ENCODE results near the gene OR2K2. TPM values are rescaled to one million over a fixed set of nuclear protein-coding genes. Genes with fewer than 3 reads are reported as not detected.
"Not testable (repeated sequence)": the region's sequence is repeated elsewhere in the genome, so short reads cannot be mapped to it uniquely, and the experiment has no call there.

The OR2K2 gene
- total RNA-seq, 1 donor from 2014 or later: not detected

GRCh38 chr9:111298111-111298510 lies 31.9 kb downstream of the OR2K2 start:
- DNase-seq (ENCODE audit: low spot score): no peak

- DNase-seq (ENCODE audit: low spot score): no peak
Measured at GRCh38 chr9:111297066-111297824, 32.8 kb downstream of the OR2K2 start.

- no peak for DNase-seq (ENCODE audit: low spot score)
Measured at GRCh38 chr9:111294691-111295451, 35.2 kb downstream of the OR2K2 start.

DNA sequence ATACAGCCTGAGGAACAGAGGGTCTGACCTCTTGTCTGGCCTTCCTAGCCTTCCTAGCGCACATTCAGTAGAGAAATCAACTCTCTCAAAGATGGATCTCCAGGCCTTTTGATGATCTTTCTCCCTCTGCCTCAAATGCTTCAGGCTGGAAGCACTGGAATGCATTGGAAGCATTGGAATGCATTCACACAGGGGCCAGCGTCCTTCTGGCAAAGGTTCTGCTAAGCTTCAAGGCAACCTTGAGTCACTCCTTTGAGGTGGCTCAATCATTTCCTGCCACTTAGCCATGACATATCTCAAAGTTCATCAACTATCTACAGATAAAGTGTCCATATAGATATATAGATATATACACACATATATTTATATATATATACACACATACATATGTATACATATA lies 42.9 kb downstream of the OR2K2 start:
- DNase-seq (ENCODE audit: low spot score): no peak

DNA sequence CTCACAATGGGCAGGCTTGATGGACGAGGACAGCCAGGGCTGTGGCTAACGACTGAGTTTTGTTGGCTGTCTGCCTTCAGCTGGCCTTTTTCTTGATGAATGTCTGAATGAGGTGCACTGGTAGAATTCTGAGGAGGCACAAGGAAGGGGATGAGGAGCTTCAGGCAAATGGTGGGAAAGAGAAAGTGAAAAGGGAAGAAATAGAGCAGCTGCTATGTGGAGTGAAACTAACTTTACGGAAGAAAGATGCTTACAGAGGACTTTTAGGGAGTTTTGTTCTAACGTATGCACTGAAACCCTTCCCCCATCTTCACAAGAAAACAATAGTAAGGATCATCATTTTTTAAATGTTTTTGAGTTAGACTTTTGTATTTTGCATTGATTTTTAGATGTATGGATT lies 45.3 kb downstream of the OR2K2 start:
- no peak for DNase-seq (ENCODE audit: low spot score)

GRCh38 chr9:111282845-111283244 lies 47.2 kb downstream of the OR2K2 start:
- DNase-seq (ENCODE audit: low spot score): no peak

DNA sequence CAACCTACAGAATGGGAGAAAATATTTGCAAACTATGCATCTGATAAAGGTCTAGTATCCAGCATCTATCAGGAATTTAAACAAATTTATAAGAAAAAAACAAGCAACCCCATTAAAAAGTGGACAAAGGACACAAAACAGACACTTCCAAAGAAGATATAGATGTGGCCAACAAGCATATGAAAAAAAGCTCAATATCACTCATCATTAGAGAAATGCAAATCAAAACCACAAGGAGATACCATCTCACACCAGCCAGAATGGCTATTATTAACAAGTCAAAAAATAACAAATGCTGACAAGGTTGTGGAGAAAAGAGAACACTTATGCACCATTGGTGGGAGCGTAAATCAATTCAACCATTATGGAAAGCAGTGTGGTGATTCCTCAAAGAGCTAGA lies 49.2 kb downstream of the OR2K2 start:
- DNase-seq (ENCODE audit: low spot score): not testable (repeated sequence)

Other genes with a start within 250 kb of the OR2K2 start
- 120 TPM for gene ECPAS, start 154.2 kb upstream of the OR2K2 start, total RNA-seq
- gene ZNF483, start 195.0 kb upstream of the OR2K2 start, total RNA-seq: 2.2 TPM